H9 (cell line): Measurements from ENCODE around the gene PRR20G. TPM values are rescaled to one million over a fixed set of nuclear protein-coding genes. Genes with fewer than 3 reads are reported as not detected.

Source experiments
- DNase-seq: peaks from one replicate; pipeline ENCODE4 v3.0.0-alpha.2; 2017
- H2AFZ ChIP-seq: one replicate; pipeline ENCODE4 v1.6.1; 2013; ENCODE audit warnings: mild to moderate bottlenecking, low read length, control low read depth, moderate library complexity
- H2AK5ac ChIP-seq: 2 replicates; pipeline ENCODE4 v1.6.1; 2013; ENCODE audit warnings: low read length, control low read depth, mixed read lengths; ENCODE audit not compliant: insufficient read length
- H2BK120ac ChIP-seq: one replicate; pipeline ENCODE4 v1.6.1; 2013; ENCODE audit warnings: low read depth, mild to moderate bottlenecking, low read length, control low read depth, inconsistent platforms; ENCODE audit not compliant: poor library complexity, severe bottlenecking
- H2BK12ac ChIP-seq: 2 replicates; pipeline ENCODE4 v1.6.1; 2013; ENCODE audit warnings: low read length, control low read depth, mixed read lengths, low read depth; ENCODE audit not compliant: insufficient read length
- H2BK15ac ChIP-seq: 2 replicates; pipeline ENCODE4 v1.6.1; 2013; ENCODE audit warnings: low read depth, low read length, control low read depth
- H2BK20ac ChIP-seq: one replicate; pipeline ENCODE4 v1.6.1; 2013; ENCODE audit warnings: low read depth, mild to moderate bottlenecking, low read length, control low read depth, inconsistent platforms; ENCODE audit not compliant: poor library complexity, severe bottlenecking
- H2BK5ac ChIP-seq: 2 replicates; pipeline ENCODE4 v1.6.1; 2013; ENCODE audit warnings: low read length, control low read depth, mixed read lengths; ENCODE audit not compliant: insufficient read length
- H3K14ac ChIP-seq: 2 replicates; pipeline ENCODE4 v1.6.1; 2013; ENCODE audit warnings: low read length, control low read depth; ENCODE audit not compliant: insufficient read depth
- H3K18ac ChIP-seq: 2 replicates; pipeline ENCODE4 v1.6.1; 2013; ENCODE audit warnings: low read depth, mild to moderate bottlenecking, mixed read lengths, low read length, control low read depth; ENCODE audit not compliant: insufficient read length
- H3K23ac ChIP-seq: 2 replicates; pipeline ENCODE4 v1.6.1; 2013; ENCODE audit warnings: low read length, control low read depth, mixed read lengths, low read depth; ENCODE audit not compliant: insufficient read length
- H3K23me2 ChIP-seq: 2 replicates; pipeline ENCODE4 v1.6.1; 2013; ENCODE audit warnings: low read depth, mild to moderate bottlenecking, mixed read lengths, low read length, control low read depth; ENCODE audit not compliant: insufficient read length, poor library complexity, severe bottlenecking
- H3K27ac ChIP-seq: 2 replicates; pipeline ENCODE4 v1.5.1; 2013; ENCODE audit warnings: low read length, control low read depth, mixed read lengths, low read depth; ENCODE audit not compliant: insufficient read length
- H3K27me3 ChIP-seq: 2 replicates; pipeline ENCODE4 v1.6.1; 2013; ENCODE audit warnings: low read length, control low read depth, inconsistent platforms; ENCODE audit not compliant: insufficient read depth
- H3K4ac ChIP-seq: 2 replicates; pipeline ENCODE4 v1.6.1; 2013; ENCODE audit warnings: low read depth, mild to moderate bottlenecking, control low read depth, inconsistent platforms, low read length, moderate library complexity
- H3K4me1 ChIP-seq: 2 replicates; pipeline ENCODE4 v1.6.1; 2013; ENCODE audit warnings: low read length, control low read depth, inconsistent platforms; ENCODE audit not compliant: insufficient read depth
- H3K4me2 ChIP-seq: 2 replicates; pipeline ENCODE4 v1.6.1; 2013; ENCODE audit warnings: low read length, control low read depth, mixed read lengths; ENCODE audit not compliant: insufficient read length, insufficient read depth
- H3K56ac ChIP-seq: 2 replicates; pipeline ENCODE4 v1.6.1; 2013; ENCODE audit warnings: low read depth, mild to moderate bottlenecking, mixed read lengths, low read length, control low read depth; ENCODE audit not compliant: insufficient read length
- H3K79me1 ChIP-seq: 2 replicates; pipeline ENCODE4 v1.6.1; 2013; ENCODE audit warnings: low read depth, mild to moderate bottlenecking, moderate library complexity, low read length, control low read depth, inconsistent platforms; ENCODE audit not compliant: insufficient read depth, poor library complexity, severe bottlenecking
- H3K79me2 ChIP-seq: 2 replicates; pipeline ENCODE4 v1.6.1; 2013; ENCODE audit warnings: low read length, control low read depth, inconsistent platforms; ENCODE audit not compliant: insufficient read depth
- H3K9ac ChIP-seq: 2 replicates; pipeline ENCODE4 v1.6.1; 2013; ENCODE audit warnings: low read length, control low read depth, mixed read lengths; ENCODE audit not compliant: insufficient read length; ENCODE audit errors: extremely low read depth
- H3K9me3 ChIP-seq: one replicate; pipeline ENCODE4 v1.6.1; 2013; ENCODE audit warnings: low read depth, low read length, inconsistent platforms; ENCODE audit not compliant: control insufficient read depth
- H3T11ph ChIP-seq: one replicate; pipeline ENCODE4 v1.6.1; 2013; ENCODE audit warnings: mild to moderate bottlenecking, low read length, control low read depth, inconsistent platforms
- H4K20me1 ChIP-seq: one replicate; pipeline ENCODE4 v1.6.1; 2013; ENCODE audit not compliant: control insufficient read depth, insufficient read length, insufficient read depth
- H4K5ac ChIP-seq: 2 replicates; pipeline ENCODE4 v1.6.1; 2013; ENCODE audit warnings: low read depth, mild to moderate bottlenecking, mixed read lengths, low read length, control low read depth; ENCODE audit not compliant: insufficient read length
- H4K8ac ChIP-seq: replicated peaks from 2 replicates; pipeline ENCODE4 v1.6.1; 2013; ENCODE audit warnings: low read length, control low read depth, mixed read lengths, low read depth; ENCODE audit not compliant: insufficient read length
- H4K91ac ChIP-seq: 2 replicates; pipeline ENCODE4 v1.6.1; 2013; ENCODE audit warnings: low read depth, mild to moderate bottlenecking, moderate library complexity, mixed read lengths, low read length, control low read depth; ENCODE audit not compliant: insufficient read length
- H3K27ac Mint-ChIP-seq, 3 experiments: 2 replicates in 2 of 3; 3 replicates in 1 of 3; pipeline ENCODE4 v1.8.0; 2020 to 2021; ENCODE audit warnings: mixed read lengths in 3 of 3, mild to moderate bottlenecking in 1 of 3, moderate library complexity in 1 of 3
- H3K27me3 Mint-ChIP-seq: 2 replicates; pipeline ENCODE4 v1.8.0; 2021; ENCODE audit warnings: low read depth, mild to moderate bottlenecking, moderate library complexity, mixed read lengths
- H3K36me3 Mint-ChIP-seq, 3 experiments: 2 replicates in 2 of 3; 3 replicates in 1 of 3; pipeline ENCODE4 v1.8.0; 2020 to 2021; ENCODE audit warnings: low read depth in 3 of 3, mixed read lengths in 3 of 3; ENCODE audit not compliant: insufficient read depth in 1 of 3
- H3K4me1 Mint-ChIP-seq, 2 experiments: 2 replicates each; pipeline ENCODE4 v1.8.0; 2020; ENCODE audit warnings: mixed read lengths in 2 of 2
- H3K4me3 Mint-ChIP-seq, 2 experiments: 2 replicates in 1 of 2; 3 replicates in 1 of 2; pipeline ENCODE4 v1.8.0; 2020 to 2021; ENCODE audit warnings: mild to moderate bottlenecking in 2 of 2, mixed read lengths in 2 of 2, moderate library complexity in 1 of 2
- H3K9me3 Mint-ChIP-seq, 2 experiments: 2 replicates in 1 of 2; 3 replicates in 1 of 2; pipeline ENCODE4 v1.8.0; 2020; ENCODE audit warnings: mild to moderate bottlenecking in 2 of 2, mixed read lengths in 2 of 2, moderate library complexity in 1 of 2
- CTCF ChIP-seq: fragments of 200-600 bp; sonication (generic); conservative IDR thresholded peaks from 3 replicates; pipeline ENCODE4 v1.8.0; 2021; ENCODE audit warnings: antibody characterized with exemption, mild to moderate bottlenecking
- total RNA-seq: library from RNA; stranded (reverse); gene quantifications from 2 replicates; pipeline ENCODE4 v1.2.1, GENCODE V29; 2021

Gene PRR20G
- total RNA-seq, 1 experiment from 2014 or later = 0.35 TPM

GRCh38 chr3:127326341-127326740 lies 38.5 kb upstream of the PRR20G start:
- H3K27ac ChIP-seq = no peak overlapping the region
- H3K9ac ChIP-seq = no peak overlapping the region
- no peak overlapping the region for H2BK20ac ChIP-seq
- H2BK12ac ChIP-seq = no peak overlapping the region
- Mint-ChIP-seq H3K9me3 (peaks cover 15% of the 10 kb centered on the region in 2 experiments), H3K4me3 (no peak overlapping the region), H3K27ac (no peak overlapping the region; a peak in 1 of 7 replicates), H3K36me3 (peaks cover 0 to 3% (median 0%) of the 10 kb centered on the region in 3 experiments; a peak in 2 of 7 replicates), H3K27me3 (peaks cover 32% of the 10 kb centered on the region), H3K4me1 (no peaks in the 10 kb centered on the region)
- H4K20me1 ChIP-seq = no peaks in the 10 kb centered on the region
- H2BK5ac ChIP-seq = no peak overlapping the region
- H3T11ph ChIP-seq = no peak overlapping the region
- H3K4ac ChIP-seq = no peak overlapping the region
- no peak overlapping the region for H2BK120ac ChIP-seq
- H2AFZ ChIP-seq = no peak overlapping the region
- no peaks in the 10 kb centered on the region for H3K79me1 ChIP-seq
- H2AK5ac ChIP-seq = no peak overlapping the region
- H3K14ac ChIP-seq = no peak overlapping the region
- no peak overlapping the region for H2BK15ac ChIP-seq
- H3K23ac ChIP-seq = no peak overlapping the region
- H4K91ac ChIP-seq = no peak overlapping the region
- no peak for DNase-seq
- H3K23me2 ChIP-seq = no peaks in the 10 kb centered on the region
- no peaks in the 10 kb centered on the region for H3K4me1 ChIP-seq
- no peak overlapping the region for H3K4me2 ChIP-seq
- H3K27me3 ChIP-seq = no peaks in the 10 kb centered on the region
- no peak overlapping the region for H4K5ac ChIP-seq
- no peak overlapping the region for H4K8ac ChIP-seq
- H3K79me2 ChIP-seq = no peaks in the 10 kb centered on the region
- TF ChIP-seq CTCF = no peak
- no peak overlapping the region for H3K18ac ChIP-seq
- no peaks in the 10 kb centered on the region for H3K9me3 ChIP-seq
- H3K56ac ChIP-seq = no peak overlapping the region
